ENCODE data around the gene AGMO. TPM values are rescaled to one million over a fixed set of nuclear protein-coding genes. Genes with fewer than 3 reads are reported as not detected.

Gene AGMO
- total RNA-seq, 4 donors from 2014 or later, result 0.11 to 0.55 TPM; not detected in 2

GRCh38 chr7:15315678-15316077, 246.1 kb downstream of the AGMO start:
- H3K4me3 ChIP-seq, result no peak overlapping the region
- no peaks in the 10 kb centered on the region for H3K27me3 ChIP-seq
- ATAC-seq (no peak), DNase-seq (no peak)
- peaks cover 0 to 6% of the 10 kb centered on the region in 2 donors for H3K4me1 ChIP-seq
- intact Hi-C loops (cut with DNase I; ENCODE audit: low total_unique reads) (no loop called here), in situ Hi-C loops (cut with MboI; ENCODE audit: low sequenced_read_pairs in 4 of 4) (loop anchor here in 3 of 4 donors (10.0 to 25.0 kb wide), 4 partner anchors 397 to 1247 kb away; no protein-coding TSS in a partner anchor)
- H3K36me3 ChIP-seq, result no peaks in the 10 kb centered on the region
- H3K9me3 ChIP-seq, result no peaks in the 10 kb centered on the region
- no peak overlapping the region for H3K27ac ChIP-seq
- TF ChIP-seq POLR2A (IDR thresholded peaks at IDR 0.05) (no peak), CTCF (IDR thresholded peaks at IDR 0.05 in 4 of 5, conservative IDR thresholded peaks at IDR 0.05 in 1 of 5) (no peak)

GRCh38 chr7:15314922-15315321, 246.9 kb downstream of the AGMO start:
- Histone ChIP-seq H3K27me3 (no peaks in the 10 kb centered on the region), H3K9me3 (no peaks in the 10 kb centered on the region), H3K4me3 (no peak overlapping the region), H3K27ac (no peak overlapping the region), H3K4me1 (peaks cover 0 to 6% of the 10 kb centered on the region in 2 donors), H3K36me3 (no peaks in the 10 kb centered on the region)
- in situ Hi-C loops (cut with MboI; ENCODE audit: low sequenced_read_pairs in 4 of 4), result loop anchor here in 3 of 4 donors (10.0 to 25.0 kb wide), 4 partner anchors 397 to 1247 kb away; no protein-coding TSS in a partner anchor
- DNase-seq (no peak), ATAC-seq (no peak)
- TF ChIP-seq CTCF (IDR thresholded peaks at IDR 0.05 in 4 of 5, conservative IDR thresholded peaks at IDR 0.05 in 1 of 5) (no peak), POLR2A (IDR thresholded peaks at IDR 0.05) (no peak)
- intact Hi-C loops (cut with DNase I; ENCODE audit: low total_unique reads), result no loop called here

- H3K4me3 ChIP-seq, result no peak overlapping the region
- no peak for TF ChIP-seq CTCF (IDR thresholded peaks at IDR 0.05 in 4 of 5, conservative IDR thresholded peaks at IDR 0.05 in 1 of 5)
- TF ChIP-seq POLR2A (IDR thresholded peaks at IDR 0.05), result no peak
- intact Hi-C loops (cut with DNase I; ENCODE audit: low total_unique reads) (no loop called here), in situ Hi-C loops (cut with MboI; ENCODE audit: low sequenced_read_pairs in 4 of 4) (loop anchor here in 3 of 4 donors (10.0 to 25.0 kb wide), 4 partner anchors 399 to 1249 kb away; no protein-coding TSS in a partner anchor)
- ATAC-seq, result no peak
- no peaks in the 10 kb centered on the region for H3K36me3 ChIP-seq
- peaks cover 0 to 6% of the 10 kb centered on the region in 2 donors for H3K4me1 ChIP-seq
- H3K27ac ChIP-seq, result no peak overlapping the region
- no peak for DNase-seq
- H3K9me3 ChIP-seq, result no peaks in the 10 kb centered on the region
- no peaks in the 10 kb centered on the region for H3K27me3 ChIP-seq
Measured at GRCh38 chr7:15313361-15313760, 248.5 kb downstream of the AGMO start.

GRCh38 chr7:15309872-15310271, 251.9 kb downstream of the AGMO start:
- TF ChIP-seq POLR2A (IDR thresholded peaks at IDR 0.05) (no peak), CTCF (IDR thresholded peaks at IDR 0.05 in 4 of 5, conservative IDR thresholded peaks at IDR 0.05 in 1 of 5) (no peak)

More at GRCh38 chr7:15309872-15310271, 251.9 kb downstream of the AGMO start:
- in situ Hi-C loops (cut with MboI; ENCODE audit: low sequenced_read_pairs in 4 of 4), result loop anchor here (10.0 to 25.0 kb wide), 5 partner anchors 402 to 1252 kb away; no protein-coding TSS in a partner anchor
- H3K4me3 ChIP-seq, result no peak overlapping the region
- H3K27ac ChIP-seq, result no peak overlapping the region
- no peaks in the 10 kb centered on the region for H3K27me3 ChIP-seq
- no peak for DNase-seq
- no peak for ATAC-seq
- no peaks in the 10 kb centered on the region for H3K4me1 ChIP-seq
- H3K36me3 ChIP-seq, result no peaks in the 10 kb centered on the region
- H3K9me3 ChIP-seq, result no peaks in the 10 kb centered on the region
- intact Hi-C loops (cut with DNase I; ENCODE audit: low total_unique reads), result loop anchor here (5.0 kb wide), 1 partner anchor 762 kb away; no protein-coding TSS in a partner anchor
